ENCODE data around the gene ADAM12. TPM values are rescaled to one million over a fixed set of nuclear protein-coding genes. Genes with fewer than 3 reads are reported as not detected.

The ADAM12 gene
- total and polyA plus RNA-seq, 2 donors (not counting 3 experiments of a cell fraction or from before 2014, with no cell fraction given), result 0.22 to 0.33 TPM

- TF ChIP-seq CTCF (IDR thresholded peaks at IDR 0.05; ENCODE audit: extremely low read depth in 1 of 2, insufficient read depth in 1 of 2, low read depth in 1 of 2, low read length in 2 of 2) (no peak), JUN (IDR thresholded peaks at IDR 0.05; ENCODE audit: borderline replicate concordance, insufficient read depth, insufficient read length, low read depth) (no peak), MAX (IDR thresholded peaks at IDR 0.05; ENCODE audit: insufficient read depth, insufficient read length) (no peak), POLR2A (IDR thresholded peaks at IDR 0.05; ENCODE audit: low read depth, low read length) (no peak), FOS (IDR thresholded peaks at IDR 0.05; ENCODE audit: borderline replicate concordance, insufficient read depth, low read length) (no peak), MYC (IDR thresholded peaks at IDR 0.05; ENCODE audit: low read depth, low read length) (no peak), POLR2AphosphoS5 (IDR thresholded peaks at IDR 0.05; ENCODE audit: insufficient read depth, low read depth, low read length) (no peak), GATA2 (IDR thresholded peaks at IDR 0.05; ENCODE audit: insufficient read depth, insufficient read length, low read depth, low read length) (no peak), EZH2 (IDR thresholded peaks at IDR 0.05; ENCODE audit: borderline replicate concordance, low read depth, low read length, severe bottlenecking) (no peak)
- no TSS peak for BruUV-seq (replicated peaks)
- H3K9me1 ChIP-seq (replicated peaks; ENCODE audit: control insufficient read depth, extremely low read depth, insufficient read depth, low read length), result no peaks in the 10 kb centered on the region
- no peaks in the 10 kb centered on the region for H3K36me3 ChIP-seq (ENCODE audit: control insufficient read depth in 2 of 2, extremely low read depth in 1 of 2, insufficient read depth in 2 of 2, low read length in 2 of 2)
- H3K4me3 ChIP-seq (replicated peaks in 1 of 3; ENCODE audit: insufficient read depth in 1 of 3, low read depth in 1 of 3, low read length in 3 of 3), result no peak overlapping the region
- no peaks in the 10 kb centered on the region for H3K27me3 ChIP-seq (ENCODE audit: control insufficient read depth in 2 of 2, insufficient read depth in 2 of 2, low read length in 2 of 2)
- CTCF ChIA-PET, result interaction anchor here (1.0 to 1.9 kb wide), 4 partner anchors 13 to 129 kb away, joined by 3 to 7 read pairs (median 4); no protein-coding TSS in a partner anchor
- intact Hi-C loops (cut with micrococcal nuclease), result loop anchor here (2.0 to 10.0 kb wide), 3 partner anchors 51 to 841 kb away; partner anchors contain the start of gene DOCK1
- peak overlapping the region; percentile 57 for H3K9ac ChIP-seq (replicated peaks; ENCODE audit: extremely low read depth, insufficient read depth, low read length)
- peak overlapping the region; percentile 97 for H3K27ac ChIP-seq (ENCODE audit: insufficient read depth, low read depth, low read length)
- FAIRE-seq, result no peak
- no peak for DNase-seq (ENCODE audit: low read depth, low spot score)
- no peaks in the 10 kb centered on the region for H4K20me1 ChIP-seq (replicated peaks; ENCODE audit: control insufficient read depth, extremely low read depth, insufficient read depth, low read length)
- dilution Hi-C loops (cut with MboI; ENCODE audit: extremely low pct_ligation_motif_present, low sequenced_read_pairs), result no loop called here
- no peaks in the 10 kb centered on the region for H3K9me3 ChIP-seq (replicated peaks; ENCODE audit: control insufficient read depth, insufficient read depth, low read length)
- peak overlapping the region; percentile 44 for H2AFZ ChIP-seq (ENCODE audit: low read depth, low read length)
- peaks cover 50% of the 10 kb centered on the region for H3K4me1 ChIP-seq (ENCODE audit: control insufficient read depth, extremely low read depth, insufficient read depth, low read length)
- H3K79me2 ChIP-seq (ENCODE audit: control insufficient read depth, insufficient read depth, low read length), result no peaks in the 10 kb centered on the region
- no peak overlapping the region for H3K4me2 ChIP-seq (ENCODE audit: insufficient read depth, low read length)
- POLR2A ChIA-PET, result no interaction called here
Observed at GRCh38 chr10:126063353-126063791, 324.9 kb downstream of the ADAM12 start.
